GM13977 (cell line): ENCODE results near the gene LCN15.
"Not testable (repeated sequence)": the region's sequence is repeated elsewhere in the genome, so short reads cannot be mapped to it uniquely, and the experiment has no call there.

ENCODE experiments used
- DNase-seq: peaks from one replicate; pipeline ENCODE4 v3.0.0; 2012; ENCODE audit warnings: low spot score
- CTCF ChIP-seq: IDR thresholded peaks from 2 replicates; pipeline ENCODE4 v1.5.1; 2012; ENCODE audit warnings: mild to moderate bottlenecking, control low read depth; ENCODE audit not compliant: insufficient read depth; ENCODE audit errors: extremely low read depth, missing control alignments
- in situ Hi-C: fragments of 300-500 bp; cut with MboI; formaldehyde crosslinking; loops from one replicate; pipeline ENCODE4 v1.12.0; 2022; ENCODE audit warnings: low sequenced_read_pairs, low pct_unique_long_range_greater_than_20kb, mixed read lengths, inconsistent platforms; ENCODE audit not compliant: unreplicated experiment

The LCN15 gene

GRCh38 chr9:136762221-136762691 is 2.1 kb downstream of the LCN15 start:
- peak; percentile 6 for DNase-seq
- TF ChIP-seq CTCF: no peak
- in situ Hi-C loops: no loop called here

DNA sequence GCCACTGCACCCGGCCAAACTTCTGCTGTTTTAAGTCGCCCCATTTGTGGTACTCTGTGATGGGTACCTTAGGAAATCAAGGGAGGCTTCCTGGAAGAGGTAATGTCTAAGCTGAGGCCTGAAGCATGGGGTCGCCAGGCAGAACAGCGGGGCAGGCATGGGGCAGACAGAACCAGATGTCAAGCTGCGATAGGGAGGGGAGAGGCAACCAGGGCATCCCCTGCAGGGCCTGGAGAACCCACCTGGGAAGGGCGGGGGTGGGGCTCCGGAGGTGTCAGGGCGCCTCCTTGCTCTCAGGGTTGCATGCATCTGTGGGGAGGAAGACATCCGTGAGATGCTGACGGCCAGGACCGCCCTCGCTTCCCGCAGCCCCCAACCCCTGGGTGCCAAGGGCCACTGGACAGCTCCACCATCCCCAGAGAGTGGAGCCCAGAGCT is 2.8 kb downstream of the LCN15 start:
- no peak for TF ChIP-seq CTCF
- DNase-seq: no peak
- in situ Hi-C loops: no loop called here

- peak; percentile 73 for TF ChIP-seq CTCF
- DNase-seq, in situ Hi-C loops: not testable (repeated sequence)
Observed at GRCh38 chr9:136760834-136761544, 3.3 kb downstream of the LCN15 start.

DNA sequence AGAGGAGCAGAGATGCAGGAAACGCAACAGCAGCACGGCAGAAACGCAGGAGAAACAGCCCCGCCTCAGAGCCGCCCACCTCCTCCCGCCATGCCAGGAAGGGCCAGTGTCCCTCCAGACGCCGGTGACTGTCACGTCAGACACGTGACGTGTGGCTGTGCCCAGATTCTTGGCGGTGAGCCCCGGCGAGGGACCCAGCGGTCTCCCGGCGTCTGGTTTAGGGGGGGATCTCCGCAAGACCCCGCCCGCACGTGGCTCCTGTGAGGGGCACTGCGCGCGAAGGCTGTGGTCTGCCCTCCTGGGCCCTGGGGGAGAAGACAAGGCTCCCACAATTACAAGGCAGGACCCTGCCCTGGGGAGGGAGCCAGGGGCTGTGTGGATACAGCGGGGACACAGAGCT is 3.9 kb downstream of the LCN15 start:
- in situ Hi-C loops: no loop called here
- no peak for TF ChIP-seq CTCF

DNA sequence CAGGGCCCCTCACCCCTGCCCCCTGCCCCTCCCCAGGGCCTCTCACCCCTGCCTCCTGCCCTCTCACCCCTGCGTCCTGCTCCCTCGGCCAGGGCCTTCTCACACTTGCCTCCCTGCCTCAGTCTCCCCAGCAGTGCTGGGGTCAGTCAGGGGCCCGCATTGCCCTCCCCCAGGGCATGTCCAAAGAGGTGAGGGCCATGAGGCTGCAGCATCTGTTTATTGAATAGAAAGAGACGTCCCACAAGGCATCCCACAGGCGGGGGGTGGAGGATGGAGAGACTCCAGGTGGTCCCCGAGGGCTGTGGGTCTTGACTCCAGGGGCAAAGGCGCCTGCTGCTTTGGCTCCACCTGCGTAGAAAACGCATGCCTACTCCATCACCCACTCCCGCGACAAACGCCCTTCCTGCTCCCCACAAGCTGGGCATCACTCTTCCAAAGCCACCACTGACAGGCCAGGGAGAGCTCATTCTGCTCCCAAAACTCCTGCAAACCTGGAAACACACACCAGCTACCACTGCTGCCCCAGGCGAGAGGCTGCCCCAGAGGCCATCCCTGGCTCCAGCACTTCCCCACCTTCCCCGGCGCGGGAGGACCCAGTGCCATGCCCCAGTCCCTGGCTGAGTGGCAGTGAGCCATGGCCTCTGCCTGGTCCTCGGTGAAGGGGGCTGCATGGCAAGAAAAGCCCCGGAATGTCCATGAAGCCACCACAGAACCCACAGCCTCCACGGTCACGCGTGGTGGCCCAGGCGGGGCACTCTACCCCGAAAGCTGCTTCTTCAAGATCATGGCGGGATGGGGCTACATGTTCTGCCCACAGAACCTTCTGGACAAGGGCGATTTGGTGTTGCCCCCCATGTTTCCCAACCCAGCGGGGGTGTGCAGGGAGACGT is 4.6 kb downstream of the LCN15 start:
- in situ Hi-C loops: no loop called here
- DNase-seq: no peak
- TF ChIP-seq CTCF: no peak

More for the DNA sequence above, 3.9 kb downstream of the LCN15 start:
- no peak for DNase-seq

- TF ChIP-seq CTCF: no peak
- no peak for DNase-seq
- in situ Hi-C loops: no loop called here
Observed at GRCh38 chr9:136759001-136759400, 5.3 kb downstream of the LCN15 start.
